HG03066 (cell line): Measurements from ENCODE around the gene PDZRN3.

ENCODE experiments used
- ATAC-seq: cut with Tn5 transposase; IDR thresholded peaks from one replicate; pipeline ENCODE4 v1.9.1; 2021; ENCODE audit warnings: low read depth; ENCODE audit not compliant: unreplicated experiment

PDZRN3 gene

DNA sequence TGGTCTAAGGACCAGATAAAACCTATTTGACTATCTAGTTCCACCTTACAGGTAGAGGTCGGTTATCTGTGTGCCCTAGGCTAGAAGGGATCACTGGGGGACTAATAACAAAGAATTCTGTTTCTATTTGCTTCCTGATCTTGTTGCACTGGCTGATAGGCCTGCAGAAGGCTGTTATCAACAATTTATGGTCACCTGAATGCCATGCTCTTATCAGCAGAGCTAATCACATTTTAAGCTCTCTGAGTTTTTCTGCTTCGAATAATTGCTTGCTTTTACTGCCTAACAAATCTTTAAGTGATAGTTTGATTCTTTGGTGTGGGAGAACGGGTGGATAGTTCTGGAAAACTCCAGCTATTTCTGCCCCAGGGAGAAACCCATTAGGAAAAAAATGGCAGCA lies 263.1 kb downstream of the PDZRN3 start:
- ATAC-seq = no peak

DNA sequence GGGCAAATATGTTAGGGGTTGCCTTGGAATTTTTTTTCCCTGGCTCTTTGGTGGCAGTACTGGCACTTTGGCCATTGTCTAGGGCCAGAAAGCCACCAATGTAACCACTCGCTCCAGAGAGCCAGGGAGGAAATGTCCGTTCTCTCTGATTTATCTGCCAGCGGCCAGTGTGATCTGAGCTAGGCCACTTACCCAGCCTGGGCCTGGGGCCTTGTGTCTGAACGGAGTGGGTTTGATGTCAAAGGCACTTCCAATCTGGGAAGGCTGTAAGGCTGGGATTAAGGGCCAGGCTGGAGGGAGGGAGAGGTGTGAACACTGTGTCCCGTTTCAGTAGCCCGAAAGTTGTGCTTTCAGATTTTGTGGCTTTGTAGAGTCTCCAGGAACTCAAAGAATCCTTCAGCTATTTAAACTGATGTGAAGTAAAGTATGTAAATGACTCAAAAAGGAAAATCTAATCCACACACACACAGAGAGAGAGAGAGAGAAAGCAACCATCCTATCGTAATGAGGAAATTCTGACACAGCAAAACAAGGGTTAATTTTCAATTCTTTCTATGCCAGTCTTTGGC lies 271.0 kb downstream of the PDZRN3 start:
- no peak for ATAC-seq

DNA sequence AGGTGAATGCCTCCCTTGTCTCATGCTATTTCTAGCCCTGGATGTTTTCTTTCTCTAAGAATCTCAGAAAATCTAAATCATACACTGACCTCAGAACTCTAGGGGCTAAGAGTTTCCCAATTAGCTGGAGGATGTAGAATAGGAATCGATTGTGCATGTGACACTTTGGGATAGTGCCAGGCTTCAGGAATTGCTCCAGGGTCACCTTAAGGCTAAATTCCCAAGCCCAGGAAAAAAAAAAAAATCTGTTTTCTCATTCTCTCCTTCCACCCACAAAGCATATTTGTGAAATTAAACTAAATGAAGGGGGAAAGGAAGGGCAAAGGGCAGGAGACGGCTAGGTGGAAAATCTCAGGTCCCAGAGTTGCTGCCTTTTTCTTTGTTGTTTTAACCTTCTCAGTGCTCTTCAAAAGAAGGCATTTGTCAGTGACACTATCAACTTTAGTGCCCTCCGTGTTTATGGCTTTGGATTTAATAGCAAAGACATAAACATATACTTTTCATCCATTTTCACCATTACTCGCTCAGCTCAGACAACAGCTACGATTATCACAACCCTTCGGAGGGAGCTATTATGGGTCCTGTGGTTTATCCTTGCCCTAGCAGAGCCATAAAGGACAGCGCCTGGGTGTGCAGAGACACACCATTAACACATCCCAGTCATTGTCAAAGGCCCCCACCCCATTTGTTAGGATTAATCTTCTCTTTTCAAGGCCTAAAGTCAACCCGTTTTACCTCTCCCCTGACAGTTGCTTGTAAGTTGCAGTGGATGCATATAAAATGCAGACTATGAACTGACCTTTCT lies 271.7 kb downstream of the PDZRN3 start:
- ATAC-seq = no peak

DNA sequence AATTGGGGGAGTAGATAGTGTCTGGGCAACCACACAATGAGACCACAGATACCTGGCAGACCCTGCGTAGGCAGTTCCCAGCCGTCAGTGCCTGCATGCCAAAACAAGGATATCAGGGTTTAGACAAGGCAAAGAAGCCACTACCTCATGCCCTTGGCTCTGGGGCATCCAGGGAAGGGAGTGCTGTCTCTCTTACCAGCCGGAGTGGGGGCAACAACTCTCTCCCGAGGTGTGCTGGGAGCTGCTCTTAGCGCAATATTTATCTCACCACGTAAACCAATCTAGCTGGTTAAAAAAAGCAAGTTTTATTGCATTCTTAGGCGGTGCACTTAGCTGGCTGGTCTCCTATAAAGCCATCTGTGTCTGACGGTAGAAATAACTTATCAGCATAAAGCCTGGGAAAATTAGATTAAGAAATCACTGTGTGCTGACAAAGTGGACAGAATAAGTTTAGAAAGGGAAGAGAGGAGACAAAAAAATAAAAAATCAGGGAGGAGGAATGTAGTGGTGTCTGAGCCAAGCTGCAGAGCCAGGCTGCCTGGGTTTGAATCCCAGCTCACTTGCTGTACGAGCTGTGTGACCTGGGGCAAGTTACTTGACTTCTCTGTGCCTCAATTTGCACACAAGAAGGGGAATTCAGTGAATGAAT lies 273.2 kb downstream of the PDZRN3 start:
- no peak for ATAC-seq

DNA sequence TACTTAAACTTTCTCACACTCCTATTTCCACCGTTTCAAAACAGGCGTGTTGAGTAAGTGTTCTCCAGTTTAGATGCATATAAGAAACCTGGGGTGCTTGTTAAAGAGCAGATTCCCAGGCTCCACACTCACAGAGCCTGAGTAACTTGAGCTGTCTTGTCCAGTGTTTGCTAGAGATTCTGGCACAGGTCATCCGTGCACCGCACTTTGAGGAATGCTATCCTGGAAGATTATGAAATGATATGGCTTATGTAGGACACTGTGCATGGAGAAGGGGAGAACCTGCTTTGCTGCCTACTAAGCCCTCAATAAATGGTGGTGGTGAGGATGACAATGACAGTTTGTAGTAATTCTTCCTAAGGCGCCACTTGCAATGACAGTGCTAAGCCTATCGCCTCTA lies 273.7 kb downstream of the PDZRN3 start:
- no peak for ATAC-seq

DNA sequence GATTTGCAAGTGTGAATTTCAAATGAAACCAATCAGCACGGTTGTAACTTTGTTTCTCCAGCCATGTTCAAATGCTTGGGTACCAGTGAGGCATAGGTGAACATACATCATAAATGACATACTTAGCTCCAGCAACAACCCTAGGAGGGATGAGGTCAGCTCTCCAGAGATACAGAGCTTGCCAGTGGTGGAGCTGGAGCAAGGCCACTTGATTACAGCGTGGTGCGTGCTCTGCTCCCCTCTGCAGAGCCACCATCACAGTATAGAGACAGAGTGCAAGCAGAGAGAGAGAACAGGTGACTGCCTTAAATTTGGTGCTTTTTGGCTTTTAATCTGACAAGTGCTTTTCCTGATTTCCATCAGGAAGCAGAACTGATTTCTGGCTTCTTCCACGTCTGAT lies 275.1 kb downstream of the PDZRN3 start:
- no peak for ATAC-seq

DNA sequence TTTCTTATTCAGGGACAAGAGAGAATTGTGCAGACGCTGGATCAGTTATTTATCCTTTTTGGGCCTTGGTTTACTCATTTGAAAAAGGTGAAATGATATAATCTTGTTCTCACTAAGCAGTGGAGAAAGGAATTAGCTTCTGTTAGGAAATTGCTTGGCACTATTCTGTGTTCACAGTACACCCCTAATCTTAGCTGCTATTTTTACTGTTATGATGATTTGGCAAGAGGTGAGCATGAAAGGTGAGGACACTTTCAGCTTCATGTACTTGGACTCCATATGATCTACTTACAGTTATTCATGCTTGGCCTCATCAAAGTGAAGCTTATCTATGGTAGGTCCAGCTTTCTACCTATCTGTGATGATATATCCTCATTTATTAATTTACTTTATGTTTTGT lies 282.7 kb downstream of the PDZRN3 start:
- ATAC-seq = no peak

DNA sequence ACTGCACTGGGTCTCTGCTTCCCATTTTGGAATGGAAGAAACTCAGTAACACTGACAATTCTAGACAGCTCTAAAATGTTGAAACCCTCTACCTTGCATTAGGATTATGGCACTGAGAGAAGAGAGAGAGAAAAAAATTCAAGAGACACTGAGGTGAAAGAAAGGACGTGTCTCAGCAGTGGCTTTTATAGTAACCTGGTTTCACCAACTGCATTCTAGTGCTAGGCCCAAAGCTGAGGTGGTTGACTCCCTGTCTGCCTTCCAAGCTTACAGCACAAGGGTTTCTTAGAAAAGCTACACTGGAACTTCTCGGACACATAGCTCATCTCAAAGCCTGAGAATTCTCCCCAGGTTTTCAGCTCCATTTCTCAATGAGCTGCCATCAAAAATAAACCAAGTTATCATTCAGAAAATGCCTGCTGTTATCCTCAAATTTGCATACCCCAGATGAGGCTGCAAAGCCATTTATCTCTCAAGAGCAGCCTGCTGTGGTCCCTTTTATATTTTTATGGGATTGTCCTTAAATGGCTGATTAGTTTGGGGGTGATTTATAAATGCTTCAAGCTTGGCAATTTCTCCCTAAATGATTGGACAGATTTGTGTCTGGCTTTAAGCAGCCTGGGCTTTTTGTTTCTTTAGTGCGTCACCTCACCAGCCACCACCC lies 283.3 kb downstream of the PDZRN3 start:
- ATAC-seq = no peak

DNA sequence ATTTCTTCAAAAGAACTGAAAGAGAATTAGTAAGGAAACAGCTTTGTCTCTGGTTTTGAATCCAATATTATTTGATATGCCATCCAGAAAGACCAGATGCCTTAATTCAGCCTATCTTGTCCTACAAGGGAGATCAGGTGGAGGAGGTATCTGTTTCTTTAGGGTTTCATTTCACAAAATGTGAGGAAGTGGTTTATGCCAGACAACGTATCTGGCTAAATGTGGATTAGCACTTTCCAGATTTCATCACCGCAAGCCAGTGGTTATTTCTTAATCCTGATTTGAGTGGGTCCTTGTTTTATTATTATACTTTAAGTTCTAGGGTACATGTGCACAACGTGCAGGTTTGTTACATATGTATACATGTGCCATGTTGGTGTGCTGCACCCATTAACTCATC lies 292.2 kb downstream of the PDZRN3 start:
- no peak for ATAC-seq
